Naive thymus-derived CD4-positive, alpha-beta T cell (primary cell): ENCODE data around the gene FKBP5. TPM values are rescaled to one million over a fixed set of nuclear protein-coding genes. Genes with fewer than 3 reads are reported as not detected.

Experiments used
- ATAC-seq: fragments of 150-1000 bp; cut with Tn5 transposase; 2 replicates; pipeline ENCODE4 v1.10.0; 2021; ENCODE audit warnings: mild to moderate bottlenecking, moderate library complexity
- CTCF ChIA-PET: fragments of 350-600 bp; sonication (Branson Sonifier 250); formaldehyde crosslinking; loops from one replicate; lab custom pipeline; 2021; ENCODE audit warnings: antibody characterized with exemption; lab: Charles Lee
- POLR2A ChIA-PET: fragments of 350-600 bp; sonication (Branson Sonifier 250); formaldehyde crosslinking; loops from one replicate; lab custom pipeline; 2021; ENCODE audit warnings: antibody characterized with exemption, inconsistent platforms; lab: Charles Lee
- DNase-seq, 9 donors: peaks; one replicate each; pipeline versions ENCODE4 v3.0.0 to v3.0.0-alpha.2; 2020 to 2022; ENCODE audit warnings: mixed read lengths in 1 of 9
- H3K27ac ChIP-seq: one replicate; pipeline ENCODE4 v1.7.0; 2013; ENCODE audit warnings: mild to moderate bottlenecking, low read depth, low read length, moderate library complexity
- H3K27me3 ChIP-seq, 2 donors: one replicate each; pipeline ENCODE4 v1.7.0; 2013; ENCODE audit warnings: low read length in 2 of 2, mild to moderate bottlenecking in 2 of 2, moderate library complexity in 2 of 2; ENCODE audit not compliant: control insufficient read depth in 2 of 2, insufficient read depth in 2 of 2
- H3K36me3 ChIP-seq, 3 experiments: 1 replicate in 2 of 3; 2 replicates in 1 of 3; pipeline ENCODE4 v1.7.0; 2013; ENCODE audit warnings: low read length in 3 of 3, mild to moderate bottlenecking in 3 of 3, moderate library complexity in 1 of 3; ENCODE audit not compliant: insufficient read depth in 3 of 3, control insufficient read depth in 2 of 3
- H3K4me1 ChIP-seq, 2 donors: one replicate each; pipeline ENCODE4 v1.7.0; 2013; ENCODE audit warnings: low read length in 2 of 2, mild to moderate bottlenecking in 2 of 2, moderate library complexity in 1 of 2; ENCODE audit not compliant: control insufficient read depth in 2 of 2, insufficient read depth in 2 of 2
- H3K4me3 ChIP-seq: 2 replicates; pipeline ENCODE4 v1.7.0; 2013; ENCODE audit warnings: mild to moderate bottlenecking, low read length
- H3K9me3 ChIP-seq, 3 experiments: 1 replicate in 2 of 3; 2 replicates in 1 of 3; pipeline ENCODE4 v1.7.0; 2013; ENCODE audit warnings: low read length in 3 of 3; ENCODE audit not compliant: control insufficient read depth in 2 of 3
- H3K27ac Mint-ChIP-seq, 9 donors: one replicate each; pipeline ENCODE4 v1.8.0; 2020 to 2022; ENCODE audit warnings: mixed read lengths in 9 of 9, mild to moderate bottlenecking in 8 of 9, moderate library complexity in 5 of 9, inconsistent platforms in 2 of 9
- H3K27me3 Mint-ChIP-seq, 5 donors: one replicate each; pipeline ENCODE4 v1.8.0; 2021 to 2022; ENCODE audit warnings: mixed read lengths in 5 of 5, mild to moderate bottlenecking in 1 of 5
- H3K36me3 Mint-ChIP-seq, 5 donors: one replicate each; pipeline ENCODE4 v1.8.0; 2020 to 2022; ENCODE audit warnings: mixed read lengths in 5 of 5, mild to moderate bottlenecking in 3 of 5, inconsistent platforms in 1 of 5
- H3K4me1 Mint-ChIP-seq, 7 donors: one replicate each; pipeline ENCODE4 v1.8.0; 2020 to 2022; ENCODE audit warnings: mixed read lengths in 7 of 7, mild to moderate bottlenecking in 3 of 7, inconsistent platforms in 1 of 7
- H3K4me3 Mint-ChIP-seq, 10 donors: one replicate each; pipeline ENCODE4 v1.8.0; 2020 to 2022; ENCODE audit warnings: mild to moderate bottlenecking in 10 of 10, mixed read lengths in 10 of 10, moderate library complexity in 6 of 10, inconsistent platforms in 2 of 10
- H3K9me3 Mint-ChIP-seq, 11 donors: one replicate each; pipeline ENCODE4 v1.8.0; 2020 to 2022; ENCODE audit warnings: mixed read lengths in 11 of 11, mild to moderate bottlenecking in 4 of 11, inconsistent platforms in 1 of 11, moderate library complexity in 1 of 11
- intact Hi-C, 2 donors: fragments of 100-400 bp; cut with micrococcal nuclease; formaldehyde crosslinking; loops; one replicate each; pipeline ENCODE4 v1.15.1; 2023
- polyA plus RNA-seq, 2 donors: library from polyadenylated mRNA; unstranded; fragments of 300-500 nt; fragmentation: Illumina TruSeq; gene quantifications; one replicate each; pipeline ENCODE4 v1.2.3, GENCODE V29; 2021
- total RNA-seq, 6 experiments: library from RNA in 5 of 6; stranded (reverse) in 5 of 6; gene quantifications; 1 replicate in 5 of 6; 2 replicates in 1 of 6; pipeline ENCODE4 v1.2.3 and lab custom pipeline; 2021 to 2026

Gene FKBP5
- total and polyA plus RNA-seq, 7 experiments from 2014 or later, result 56.7 to 324 (median 80.2) TPM

DNA sequence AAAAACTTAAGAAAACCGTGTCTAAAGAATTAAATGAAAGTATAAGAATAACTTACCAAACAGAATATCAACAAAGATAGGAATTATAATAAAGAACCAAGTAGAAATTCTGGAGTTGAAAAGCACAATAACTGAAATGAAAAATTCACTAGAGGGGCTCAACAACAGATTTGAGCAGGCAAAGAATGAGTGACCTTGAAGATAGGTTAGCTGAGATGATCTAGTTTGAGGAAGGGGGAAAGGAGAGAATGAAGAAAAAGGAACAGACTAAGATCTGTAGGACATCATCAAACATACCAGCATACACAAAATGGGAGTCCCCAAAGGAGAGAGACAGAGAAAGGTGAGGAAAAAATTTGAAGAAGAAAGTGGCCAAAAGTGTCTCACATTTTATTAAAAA lies 138.3 kb downstream of the FKBP5 start:
- no peaks in the 10 kb centered on the region for H3K36me3 ChIP-seq
- no peak for ATAC-seq

DNA sequence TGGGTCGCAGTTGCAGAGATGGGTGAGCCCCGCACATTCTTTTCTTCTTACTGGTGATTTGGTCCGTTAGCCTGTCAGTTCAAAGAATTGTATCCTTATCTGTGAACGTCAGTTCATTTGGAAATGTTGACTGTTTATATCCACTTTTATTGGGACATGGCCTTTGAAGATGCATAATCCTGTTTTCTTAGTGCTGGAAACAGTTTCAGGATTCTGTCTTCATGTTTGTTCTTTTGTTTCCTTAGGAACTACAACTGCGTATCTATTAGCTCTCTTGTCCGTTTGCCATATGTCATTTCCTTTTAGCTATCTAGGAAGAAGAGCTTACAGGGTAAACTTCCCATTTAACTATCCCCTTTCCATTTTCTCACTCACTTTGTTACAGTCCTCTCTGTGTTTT lies 141.0 kb downstream of the FKBP5 start:
- no peak overlapping the region for H3K27ac Mint-ChIP-seq
- peaks cover 0 to 13% (median 6%) of the 10 kb centered on the region in 11 donors for H3K9me3 Mint-ChIP-seq
- H3K36me3 Mint-ChIP-seq, result peaks cover 0 to 6% (median 4%) of the 10 kb centered on the region in 5 donors
- DNase-seq (no peak), ATAC-seq (no peak)
- H3K27me3 Mint-ChIP-seq, result peaks cover 0 to 20% (median 0%) of the 10 kb centered on the region in 5 donors
- Histone ChIP-seq H3K4me1 (no peaks in the 10 kb centered on the region), H3K36me3 (no peaks in the 10 kb centered on the region), H3K9me3 (no peaks in the 10 kb centered on the region), H3K27me3 (no peaks in the 10 kb centered on the region), H3K4me3 (no peak overlapping the region), H3K27ac (no peak overlapping the region)
- POLR2A ChIA-PET, result no interaction called here
- intact Hi-C loops, result no loop called here
- no peak overlapping the region for H3K4me3 Mint-ChIP-seq
- CTCF ChIA-PET, result interaction anchor here (0.8 kb wide), 1 partner anchor 13 kb away, joined by 3 read pairs; no protein-coding TSS in a partner anchor
- H3K4me1 Mint-ChIP-seq, result peaks cover 11 to 23% (median 17%) of the 10 kb centered on the region in 7 donors

More for the DNA sequence above, 138.3 kb downstream of the FKBP5 start:
- Mint-ChIP-seq H3K4me3 (no peak overlapping the region), H3K27me3 (peaks cover 0 to 17% (median 0%) of the 10 kb centered on the region in 5 donors), H3K4me1 (peaks cover 0 to 8% (median 6%) of the 10 kb centered on the region in 7 donors), H3K27ac (peak overlapping the region in 1 of 9 donors; percentile 58), H3K9me3 (peaks cover 0 to 13% (median 6%) of the 10 kb centered on the region in 11 donors), H3K36me3 (peaks cover 0 to 6% (median 4%) of the 10 kb centered on the region in 5 donors)
- Histone ChIP-seq H3K27ac (no peak overlapping the region), H3K4me1 (no peaks in the 10 kb centered on the region), H3K9me3 (no peaks in the 10 kb centered on the region), H3K4me3 (no peak overlapping the region), H3K27me3 (no peaks in the 10 kb centered on the region)
- intact Hi-C loops, result loop anchor here in 1 of 2 donors (10.0 kb wide), 1 partner anchor 86 kb away; the partner anchor contains the start of gene RPL10A
- DNase-seq, result no peak
- ChIA-PET CTCF (interaction anchor here (1.0 to 1.3 kb wide), 2 partner anchors 29 to 74 kb away, joined by 3 to 5 read pairs; no protein-coding TSS in a partner anchor), POLR2A (interaction anchor here (1.1 kb wide), 1 partner anchor 194 kb away, joined by 7 read pairs; no protein-coding TSS in a partner anchor)

DNA sequence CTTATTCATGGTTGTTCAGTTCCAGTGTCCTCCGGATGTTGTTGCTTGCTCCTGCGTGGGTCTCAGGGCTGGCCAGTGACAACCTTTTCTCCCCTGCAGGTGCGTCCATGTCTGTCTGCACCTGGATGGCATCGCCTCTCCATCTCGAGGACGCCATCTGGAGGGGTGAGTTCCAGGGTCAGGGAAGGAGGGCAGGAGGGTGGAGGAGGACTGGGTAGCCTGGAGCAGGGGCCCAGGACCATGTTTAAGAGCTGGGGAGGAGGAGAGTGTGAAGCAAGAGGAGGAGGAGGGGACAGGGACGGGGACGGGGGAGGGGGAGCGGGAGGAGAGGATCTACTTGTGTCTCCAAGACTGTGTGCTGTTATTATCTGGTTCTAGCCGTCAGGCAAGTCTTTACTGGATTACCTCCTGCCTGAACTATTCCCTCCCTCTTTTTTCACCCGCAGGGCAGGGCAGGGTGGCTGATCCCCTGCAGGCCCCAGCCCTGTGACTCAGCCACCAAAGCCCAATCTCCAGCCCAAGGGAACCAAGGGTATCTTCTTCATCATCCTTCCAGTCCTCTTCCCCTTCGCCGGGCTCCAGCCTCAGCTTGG lies 143.8 kb downstream of the FKBP5 start:
- no peak overlapping the region for H3K27ac Mint-ChIP-seq
- H3K9me3 Mint-ChIP-seq, result peaks cover 0 to 11% (median 2%) of the 10 kb centered on the region in 11 donors
- ATAC-seq, result no peak
- H3K4me1 Mint-ChIP-seq, result peaks cover 8 to 15% (median 12%) of the 10 kb centered on the region in 7 donors
- H3K27me3 ChIP-seq, result no peaks in the 10 kb centered on the region
- H3K27ac ChIP-seq, result no peak overlapping the region
- ChIA-PET POLR2A (no interaction called here), CTCF (interaction anchor here (1.6 kb wide), 1 partner anchor 22 kb away, joined by 5 read pairs; no protein-coding TSS in a partner anchor)
- intact Hi-C loops, result no loop called here
- H3K27me3 Mint-ChIP-seq, result peaks cover 0 to 15% (median 0%) of the 10 kb centered on the region in 5 donors
- no peak for DNase-seq
- peak overlapping the region in 2 of 10 donors; percentile 15 to 35 for H3K4me3 Mint-ChIP-seq
- no peaks in the 10 kb centered on the region for H3K9me3 ChIP-seq
- H3K4me1 ChIP-seq, result no peaks in the 10 kb centered on the region
- no peak overlapping the region for H3K4me3 ChIP-seq
- no peaks in the 10 kb centered on the region for H3K36me3 ChIP-seq
- H3K36me3 Mint-ChIP-seq, result peaks cover 0 to 6% (median 3%) of the 10 kb centered on the region in 5 donors

DNA sequence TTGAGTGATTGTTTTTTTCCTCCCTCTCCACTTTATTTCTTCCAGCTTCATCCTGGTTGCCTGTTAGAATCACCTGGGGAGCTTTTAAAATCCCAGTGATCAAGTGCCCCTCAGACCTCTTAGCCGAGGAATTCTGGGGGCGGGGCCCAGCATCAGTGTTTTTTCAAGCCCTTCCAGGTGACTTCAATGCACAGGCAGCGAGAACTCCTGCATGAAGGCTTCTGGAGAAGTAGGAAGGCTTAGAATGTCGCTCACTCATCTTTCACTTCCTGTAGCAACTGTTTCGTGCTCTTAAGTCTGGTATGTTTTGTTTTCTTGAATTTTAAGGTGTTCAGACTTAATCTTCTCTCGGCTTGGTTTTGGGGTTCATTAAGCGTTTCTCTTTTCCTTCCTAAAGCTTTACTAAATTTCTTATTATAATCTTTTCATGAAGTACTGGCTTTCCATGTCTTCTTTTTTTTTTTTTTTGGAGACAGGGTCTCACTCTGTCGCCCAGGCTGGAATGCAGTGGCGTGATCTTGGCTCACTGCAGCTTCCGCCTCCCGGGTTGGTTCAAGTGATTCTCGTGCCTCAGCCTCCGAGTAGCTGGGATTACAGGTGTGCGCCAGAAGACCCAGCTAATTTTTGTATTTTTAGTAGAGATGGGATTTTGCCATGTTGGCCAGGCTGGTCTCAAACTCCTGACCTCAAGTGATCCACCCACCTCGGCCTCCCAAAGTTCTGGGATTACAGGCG lies 145.1 kb downstream of the FKBP5 start:
- Histone ChIP-seq H3K9me3 (no peaks in the 10 kb centered on the region), H3K4me3 (no peak overlapping the region), H3K4me1 (no peaks in the 10 kb centered on the region), H3K27me3 (no peaks in the 10 kb centered on the region), H3K36me3 (no peaks in the 10 kb centered on the region), H3K27ac (no peak overlapping the region)
- no peak for DNase-seq
- Mint-ChIP-seq H3K27ac (peak overlapping the region in 3 of 9 donors; percentile 28 to 55 (median 47)), H3K36me3 (peaks cover 0 to 6% (median 2%) of the 10 kb centered on the region in 5 donors), H3K4me3 (peak overlapping the region in 3 of 10 donors; percentile 8 to 41 (median 37)), H3K27me3 (peaks cover 0 to 11% (median 0%) of the 10 kb centered on the region in 5 donors), H3K4me1 (peaks cover 8 to 15% (median 12%) of the 10 kb centered on the region in 7 donors), H3K9me3 (peaks cover 0 to 8% (median 2%) of the 10 kb centered on the region in 11 donors)
- intact Hi-C loops, result no loop called here
- no peak for ATAC-seq
- CTCF ChIA-PET, result interaction anchor here (0.6 to 1.6 kb wide), 3 partner anchors 8 to 1201 kb away, joined by 3 to 5 read pairs (median 3); no protein-coding TSS in a partner anchor
- POLR2A ChIA-PET, result interaction anchor here (0.6 kb wide), 1 partner anchor 9 kb away, joined by 3 read pairs; no protein-coding TSS in a partner anchor

DNA sequence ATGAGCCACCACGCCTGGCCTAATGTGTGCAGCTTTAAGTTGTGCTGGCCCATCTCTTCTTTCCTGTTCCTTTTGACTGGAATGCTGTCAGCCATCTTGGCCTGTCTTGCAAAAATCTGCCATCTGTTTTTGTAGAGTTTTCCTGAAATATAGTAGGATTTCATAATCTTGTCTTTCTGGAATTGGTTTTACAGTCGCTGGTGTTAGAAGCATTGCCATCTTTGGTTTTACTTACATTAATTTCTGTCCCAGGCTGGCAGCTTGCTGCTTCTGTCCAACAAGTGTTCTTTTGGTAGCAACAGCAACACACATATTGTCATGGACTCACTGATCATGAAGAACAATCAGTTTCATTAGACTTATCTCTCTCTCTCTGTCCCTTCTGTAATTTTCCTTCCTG lies 146.9 kb downstream of the FKBP5 start:
- H3K36me3 Mint-ChIP-seq, result peaks cover 0 to 6% (median 2%) of the 10 kb centered on the region in 5 donors
- H3K4me1 Mint-ChIP-seq, result peaks cover 8 to 15% (median 12%) of the 10 kb centered on the region in 7 donors
- intact Hi-C loops, result no loop called here
- Histone ChIP-seq H3K36me3 (no peaks in the 10 kb centered on the region), H3K4me3 (no peak overlapping the region), H3K27ac (no peak overlapping the region), H3K9me3 (no peaks in the 10 kb centered on the region), H3K27me3 (no peaks in the 10 kb centered on the region), H3K4me1 (no peaks in the 10 kb centered on the region)
- H3K27me3 Mint-ChIP-seq, result peaks cover 0 to 7% (median 0%) of the 10 kb centered on the region in 5 donors
- ATAC-seq (no peak), DNase-seq (no peak)
- ChIA-PET POLR2A (interaction anchor here (0.6 kb wide), 1 partner anchor 629 kb away, joined by 3 read pairs; no protein-coding TSS in a partner anchor), CTCF (interaction anchor here (0.7 to 1.1 kb wide), 3 partner anchors 10 to 195 kb away, joined by 3 to 8 read pairs (median 3); partner anchors contain the start of gene ARMC12)
- H3K27ac Mint-ChIP-seq, result peak overlapping the region in 1 of 9 donors; percentile 21
- peaks cover 0 to 8% (median 2%) of the 10 kb centered on the region in 11 donors for H3K9me3 Mint-ChIP-seq
- no peak overlapping the region for H3K4me3 Mint-ChIP-seq

DNA sequence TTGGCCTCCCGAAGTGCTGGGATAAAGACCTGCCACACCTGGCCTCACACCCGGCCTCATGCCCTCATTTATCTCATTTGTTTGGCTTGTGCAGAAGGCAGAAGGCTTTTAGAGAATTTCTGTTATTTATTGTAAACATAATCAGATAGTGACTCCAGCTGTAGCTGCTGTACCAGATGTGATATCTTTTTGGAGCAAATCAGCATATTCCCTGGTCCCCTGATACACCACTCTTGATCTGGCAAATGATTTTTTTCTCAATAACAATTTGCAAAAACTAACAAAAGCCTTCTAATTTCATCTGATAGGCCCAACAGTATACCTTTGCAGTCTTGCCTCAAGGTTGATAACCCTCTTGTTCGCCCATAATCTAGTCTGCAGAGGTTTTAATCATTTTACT lies 149.5 kb downstream of the FKBP5 start:
- Mint-ChIP-seq H3K27ac (no peak overlapping the region), H3K4me1 (peaks cover 10 to 22% (median 21%) of the 10 kb centered on the region in 7 donors), H3K27me3 (peaks cover 0 to 18% (median 7%) of the 10 kb centered on the region in 5 donors), H3K9me3 (peaks cover 0 to 8% (median 2%) of the 10 kb centered on the region in 11 donors), H3K36me3 (peaks cover 0 to 6% (median 2%) of the 10 kb centered on the region in 5 donors), H3K4me3 (no peak overlapping the region)
- no peaks in the 10 kb centered on the region for H3K27me3 ChIP-seq
- ATAC-seq, result no peak
- H3K9me3 ChIP-seq, result no peaks in the 10 kb centered on the region
- no peaks in the 10 kb centered on the region for H3K4me1 ChIP-seq
- ChIA-PET POLR2A (no interaction called here), CTCF (no interaction called here)
- H3K27ac ChIP-seq, result no peak overlapping the region
- DNase-seq, result no peak
- H3K36me3 ChIP-seq, result no peaks in the 10 kb centered on the region
- no peak overlapping the region for H3K4me3 ChIP-seq
- intact Hi-C loops, result no loop called here
